K562 (cell line): ENCODE data around the gene GPR78. TPM values are rescaled to one million over a fixed set of nuclear protein-coding genes. Genes with fewer than 3 reads are reported as not detected.

Experiments
- ATAC-seq: fragments of 200-7000 bp; cut with Tn5 transposase; 3 replicates; pipeline ENCODE4 v1.9.1; 2020; ENCODE audit warnings: moderate library complexity
- BruUV-seq: library from RNA; stranded (reverse); fragments of 400-500 nt; replicated peaks from 2 replicates; lab custom pipeline; 2021; lab: Mats Ljungman, UMichigan
- CTCF ChIA-PET: fragments of 300-600 bp; formaldehyde crosslinking; extraction: SDS; loops from one replicate; lab custom pipeline; 2021; ENCODE audit warnings: low intra/inter-chr PET ratio; lab: Yijun Ruan, JAX
- POLR2A ChIA-PET: fragments of 300-600, 350-650 bp; sonication (Branson Sonifier 250); formaldehyde crosslinking; extraction: SDS; loops from one replicate; lab custom pipeline; 2021; ENCODE audit warnings: antibody characterized with exemption, inconsistent platforms; lab: Yijun Ruan, JAX
- DNase-seq, 4 experiments: peaks; one replicate each; pipeline versions ENCODE4 v3.0.0 to v3.0.0-alpha.2; 2011 to 2018; ENCODE audit warnings: low spot score in 3 of 4, mixed read lengths in 3 of 4; ENCODE audit errors: extremely low read depth in 1 of 4
- FAIRE-seq: peaks from 2 replicates; lab custom pipeline; 2011; peaks lifted over from hg19 to GRCh38; lab: Jason Lieb, UNC
- H2AFZ ChIP-seq: 2 replicates; pipeline ENCODE4 v1.6.0; 2011; ENCODE audit warnings: low read depth, low read length, control low read depth, inconsistent platforms
- H3K27ac ChIP-seq: fragments of 200-600 bp; 3 replicates; pipeline ENCODE4 v1.8.0; 2011; ENCODE audit warnings: low read depth, mild to moderate bottlenecking, control low read depth, inconsistent platforms, low read length, moderate library complexity, mixed read lengths; ENCODE audit errors: extremely low read depth
- H3K27me3 ChIP-seq, 2 experiments: fragments of 300-600 bp in 1 of 2; 2 replicates in 1 of 2; 3 replicates in 1 of 2; pipeline versions ENCODE4 v1.6.0 to v1.8.0; 2011; ENCODE audit warnings: inconsistent platforms in 2 of 2, low read length in 2 of 2, mild to moderate bottlenecking in 1 of 2, mixed read lengths in 1 of 2, moderate library complexity in 1 of 2; ENCODE audit not compliant: control insufficient read depth in 2 of 2, insufficient read depth in 2 of 2
- H3K36me3 ChIP-seq: fragments of 300-600 bp; 3 replicates; pipeline ENCODE4 v1.8.0; 2011; ENCODE audit warnings: mild to moderate bottlenecking, low read length, inconsistent platforms; ENCODE audit not compliant: control insufficient read depth, insufficient read depth
- H3K4me1 ChIP-seq, 2 experiments: fragments of 200-600 bp in 1 of 2; replicated peaks in 1 of 2; 2 replicates in 1 of 2; 3 replicates in 1 of 2; pipeline versions ENCODE4 v1.5.1 to v1.8.0; 2011; ENCODE audit warnings: inconsistent platforms in 2 of 2, low read length in 2 of 2, mild to moderate bottlenecking in 1 of 2, mixed read lengths in 1 of 2, moderate library complexity in 1 of 2; ENCODE audit not compliant: control insufficient read depth in 2 of 2, insufficient read depth in 2 of 2
- H3K4me2 ChIP-seq: 2 replicates; pipeline ENCODE4 v1.6.1; 2011; ENCODE audit warnings: low read length, control low read depth, inconsistent platforms, mixed read lengths; ENCODE audit not compliant: insufficient read depth
- H3K4me3 ChIP-seq: fragments of 200-600 bp; sonication (generic), shearing (Covaris generic); 2 replicates; pipeline ENCODE4 v1.5.1; 2016; ENCODE audit warnings: control low read depth, inconsistent platforms
- H3K79me2 ChIP-seq: fragments of 200-600 bp; 3 replicates; pipeline ENCODE4 v1.8.0; 2011; ENCODE audit warnings: low read length, inconsistent platforms; ENCODE audit not compliant: control insufficient read depth, insufficient read depth
- H3K9ac ChIP-seq, 2 experiments: 2 replicates each; pipeline versions ENCODE4 v1.6.0 to v1.6.1; 2011; ENCODE audit warnings: low read depth in 2 of 2, low read length in 2 of 2, control low read depth in 1 of 2, inconsistent platforms in 1 of 2, mild to moderate bottlenecking in 1 of 2, mixed read lengths in 1 of 2; ENCODE audit not compliant: insufficient read depth in 1 of 2
- H3K9me1 ChIP-seq: one replicate; pipeline ENCODE4 v1.6.0; 2011; ENCODE audit warnings: inconsistent platforms, mild to moderate bottlenecking, low read length, moderate library complexity; ENCODE audit not compliant: control insufficient read depth, insufficient read depth
- H3K9me3 ChIP-seq: replicated peaks from 2 replicates; pipeline ENCODE4 v1.5.1; 2011; ENCODE audit warnings: low read depth, low read length, inconsistent platforms; ENCODE audit not compliant: control insufficient read depth, insufficient read depth
- H4K20me1 ChIP-seq: replicated peaks from 2 replicates; pipeline ENCODE4 v1.6.1; 2011; ENCODE audit warnings: low read length, inconsistent platforms, mixed read lengths; ENCODE audit not compliant: control insufficient read depth, insufficient read depth
- AFF4 ChIP-seq: sonication (generic); formaldehyde crosslinking; IDR thresholded peaks from 2 replicates; pipeline ENCODE4 v1.8.0; 2023; ENCODE audit warnings: mild to moderate bottlenecking, missing genetic modification reagents
- HMGN3 ChIP-seq: IDR thresholded peaks from 2 replicates; pipeline ENCODE4 v1.6.1; 2011; ENCODE audit warnings: borderline replicate concordance, low read depth, mild to moderate bottlenecking, mixed read lengths, low read length; ENCODE audit not compliant: insufficient read length; ENCODE audit errors: extremely low read depth
- WGBS: fragments of 100-300 bp; shearing (Covaris generic); methylation state at CpG from one replicate; pipeline ENCODE4 v1.1.6; 2016; ENCODE audit warnings: low coverage, mixed read lengths; ENCODE audit not compliant: insufficient coverage; ENCODE audit errors: missing lambda C conversion rate; 5-methylcytosine and 5-hydroxymethylcytosine counted together
- in situ Hi-C: fragments of 300-500 bp; cut with MboI; formaldehyde crosslinking; loops from 4 replicates; pipeline ENCODE4 v1.15.0; 2018; ENCODE audit warnings: inconsistent platforms, mixed read lengths
- intact Hi-C: fragments of 100-400 bp; cut with micrococcal nuclease; formaldehyde crosslinking; loops from 2 replicates; pipeline ENCODE4 v1.14.2; 2022
- polyA plus RNA-seq, 8 experiments: library from polyadenylated mRNA; depleted of rRNA in 4 of 8; stranded (reverse) in 5 of 8; unstranded in 3 of 8; fragments of >200 nt; fragmentation: Nextera tagmentation in 2 of 8; fragmentation: Illumina TruSeq in 1 of 8; extraction: Ambion mirVana in 2 of 8; extraction: Trizol in 1 of 8; gene quantifications; 2 replicates each; pipeline versions ENCODE4 v1.2.1 to v1.2.3, GENCODE V29; 2011 to 2014; ENCODE audit warnings: inconsistent platforms in 1 of 8, missing spikeins in 1 of 8
- total RNA-seq, 7 experiments: library from RNA; depleted of rRNA in 6 of 7; stranded (reverse); fragments of >200 nt in 6 of 7; fragmentation: Illumina TruSeq in 2 of 7; extraction: Trizol in 2 of 7; gene quantifications; 2 replicates each; pipeline versions ENCODE4 v1.2.1 to v1.2.3, GENCODE V29; 2011 to 2021; ENCODE audit warnings: low replicate concordance in 1 of 7

The GPR78 gene
- total and polyA plus RNA-seq, 9 of the 15 experiments (the other 6 are each of a cell fraction or from before 2014, with no cell fraction given): 0.04 to 0.13 (median 0.07) TPM; not detected in 4

- no TSS peak for BruUV-seq
- Histone ChIP-seq H3K9me3 (no peaks in the 10 kb centered on the region), H3K36me3 (no peaks in the 10 kb centered on the region), H4K20me1 (no peaks in the 10 kb centered on the region), H3K79me2 (no peaks in the 10 kb centered on the region), H3K9ac (no peak overlapping the region), H2AFZ (no peak overlapping the region), H3K9me1 (no peaks in the 10 kb centered on the region), H3K27me3 (peaks cover 0 to 40% of the 10 kb centered on the region in 2 experiments; a peak in 3 of 5 replicates), H3K27ac (no peak overlapping the region), H3K4me2 (no peak overlapping the region), H3K4me3 (no peak overlapping the region), H3K4me1 (no peaks in the 10 kb centered on the region)
- ATAC-seq: no peak
- WGBS: 11% methylated on average over 21 of the region's 21 CpGs
- no peak for DNase-seq
- CTCF ChIA-PET: no interaction called here
- in situ Hi-C loops (no loop called here), intact Hi-C loops (no loop called here)
- TF ChIP-seq HMGN3 (peak; percentile 33), AFF4 (CRISPR knock-in tag) (no peak)
- no peak for FAIRE-seq
- POLR2A ChIA-PET: no interaction called here
These were observed 37.4 kb downstream of the GPR78 start for GRCh38 chr4:8617486-8618040.
